GM19023 (cell line): ENCODE results near the gene KRTAP12-2.

Experiments used
- ATAC-seq: cut with Tn5 transposase; IDR thresholded peaks from one replicate; pipeline ENCODE4 v1.9.1; 2021; ENCODE audit warnings: mild to moderate bottlenecking, moderate library complexity; ENCODE audit not compliant: unreplicated experiment

KRTAP12-2 gene

DNA sequence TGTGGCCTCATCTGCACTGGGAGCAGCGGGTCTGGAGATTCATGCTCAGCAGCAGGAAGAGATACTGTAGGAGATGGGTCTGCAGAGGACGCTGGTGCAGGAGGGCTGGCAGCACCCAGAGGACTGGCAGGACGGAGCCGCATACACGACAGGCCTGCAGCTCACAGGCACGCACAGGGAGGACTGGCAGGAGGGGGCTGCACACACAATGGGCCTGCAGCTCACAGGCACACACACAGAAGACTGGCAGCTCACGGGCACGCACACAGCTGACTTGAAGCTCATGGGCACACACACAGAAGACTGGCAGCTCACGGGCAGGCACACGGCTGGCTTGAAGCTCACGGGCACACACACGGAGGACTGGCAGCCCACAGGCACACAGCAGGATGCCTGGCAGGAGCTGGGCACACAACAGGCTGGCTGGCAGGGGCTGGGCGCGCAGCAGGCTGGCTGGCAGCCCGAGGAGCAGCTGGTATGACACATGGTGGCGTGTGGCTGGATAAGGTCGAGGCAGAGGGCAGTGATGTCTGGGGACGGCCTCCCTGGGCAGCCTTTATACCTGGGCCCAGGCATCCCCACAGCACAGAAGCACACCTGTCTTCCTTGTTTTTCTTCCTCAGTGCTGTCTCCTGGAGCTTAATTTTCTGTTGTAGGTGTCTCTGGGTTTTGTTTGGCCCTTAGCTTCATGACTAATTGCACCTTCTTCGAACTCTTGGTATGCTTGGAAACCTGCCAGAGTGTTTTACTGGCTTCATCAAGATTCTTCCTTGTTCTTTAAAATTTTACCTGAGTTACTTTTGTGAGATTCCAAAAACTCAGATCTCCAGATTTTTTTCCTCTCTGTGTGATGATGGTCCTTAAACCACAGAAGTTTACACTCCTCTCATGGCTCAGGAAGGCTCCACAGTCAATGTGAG, at the start of gene KRTAP12-2:
KRTAP12-2 (minus strand) TSS at position 527 of the 920 bp plus-strand sequence; CDS start at position 486, 41 bp downstream.
- no peak for ATAC-seq

- no peak for ATAC-seq
These were observed 48.2 kb upstream of the KRTAP12-2 start for GRCh38 chr21:44714905-44715304.

GRCh38 chr21:44713846-44714245, 47.1 kb upstream of the KRTAP12-2 start:
- ATAC-seq = no peak

DNA sequence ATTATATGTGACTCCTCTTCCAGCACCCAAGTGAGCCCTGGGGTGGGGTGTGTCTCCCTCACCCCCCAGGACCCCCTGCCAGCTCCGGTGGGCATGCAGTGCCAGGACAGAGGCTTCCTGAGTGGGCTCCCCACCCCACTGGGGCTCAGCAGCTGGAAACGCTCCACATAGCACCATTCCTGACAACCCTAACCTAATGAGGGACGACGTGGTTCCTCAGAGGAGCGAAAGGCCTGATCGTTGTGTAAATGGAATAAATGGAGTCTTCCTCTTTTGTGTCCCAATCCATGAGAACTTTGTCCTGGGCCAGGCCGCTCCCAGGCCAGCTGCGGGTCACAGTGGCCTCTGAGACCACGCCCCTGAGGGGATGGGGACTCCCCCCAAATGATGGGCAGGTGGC, 46.4 kb upstream of the KRTAP12-2 start:
- no peak for ATAC-seq

GRCh38 chr21:44712203-44713028, 45.7 kb upstream of the KRTAP12-2 start:
- ATAC-seq = no peak

DNA sequence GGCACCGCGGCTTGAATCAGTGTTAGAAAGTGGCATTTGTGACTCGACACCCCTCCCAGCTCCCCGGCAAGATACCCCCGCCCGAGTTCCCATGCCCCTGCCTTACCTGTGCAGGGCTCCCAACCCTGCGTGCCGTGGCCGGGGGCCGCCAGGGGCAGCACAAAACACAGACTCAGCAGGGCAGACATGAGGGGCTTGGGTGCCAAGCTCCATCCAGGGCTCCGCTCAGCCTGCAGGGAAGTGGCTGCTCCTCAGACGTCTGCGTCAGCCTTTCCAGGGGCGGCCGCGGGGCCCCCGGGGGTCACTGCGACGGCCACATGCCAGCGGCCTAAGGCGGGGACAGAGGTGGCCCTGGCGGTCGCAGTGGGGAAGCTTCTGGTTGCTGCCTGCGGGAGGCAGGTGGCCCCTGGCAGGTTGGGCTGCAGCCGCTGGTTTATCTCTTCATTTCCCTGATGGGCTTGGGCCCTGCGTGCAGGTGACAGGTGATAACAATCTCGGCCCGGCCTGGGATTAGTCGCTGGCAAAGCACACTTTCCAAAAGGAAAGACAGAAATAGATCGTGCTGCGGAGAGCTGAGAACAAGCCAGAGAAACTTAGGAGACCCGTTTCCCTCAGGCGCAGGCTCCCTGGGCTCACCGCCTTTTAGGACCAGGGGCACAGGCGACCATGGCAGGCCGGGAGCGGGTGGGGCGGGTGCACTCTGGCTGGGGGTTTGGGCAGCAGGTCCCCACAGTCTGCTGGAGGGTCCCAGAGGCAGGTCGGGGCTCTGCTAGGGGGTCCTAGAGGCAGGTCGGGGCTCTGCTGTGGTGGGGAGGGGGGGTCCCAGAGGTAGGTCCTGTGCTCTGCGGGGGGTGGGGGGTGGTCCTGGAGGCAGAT, 44.8 kb upstream of the KRTAP12-2 start, which contains the start of gene TSPEAR:
TSPEAR (minus strand) TSS at position 246 of the 876 bp plus-strand sequence; CDS start at position 188, 58 bp downstream.
- ATAC-seq = no peak

DNA sequence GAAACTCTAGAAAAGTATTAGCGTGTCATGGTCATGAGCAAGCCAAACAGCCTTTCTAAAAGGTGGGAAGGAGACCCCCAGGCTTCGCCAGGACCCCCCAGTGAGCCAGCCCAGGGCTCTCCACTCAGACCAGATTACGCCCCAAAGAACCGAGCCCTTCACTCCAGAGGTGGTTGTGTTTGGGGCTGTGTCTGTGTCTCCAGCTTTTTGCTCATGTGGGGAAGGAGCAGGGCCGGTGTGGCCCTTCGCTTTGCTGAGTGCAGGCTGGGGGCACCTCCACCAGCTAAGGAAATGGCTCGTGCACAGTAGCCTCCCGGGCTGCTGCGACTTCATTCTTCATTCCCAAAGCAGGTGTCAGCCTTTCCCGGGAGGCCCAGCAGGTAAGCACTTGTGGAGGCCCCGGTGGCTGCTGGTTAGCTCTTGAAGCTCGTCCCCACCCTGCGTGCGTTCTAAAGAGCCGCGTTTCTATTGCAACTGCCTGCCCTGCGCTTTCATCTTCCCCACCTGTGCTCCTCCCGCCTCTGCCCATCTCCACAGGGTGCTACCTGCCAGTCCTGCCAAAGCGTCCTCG, 44.1 kb upstream of the KRTAP12-2 start:
- ATAC-seq = no peak

DNA sequence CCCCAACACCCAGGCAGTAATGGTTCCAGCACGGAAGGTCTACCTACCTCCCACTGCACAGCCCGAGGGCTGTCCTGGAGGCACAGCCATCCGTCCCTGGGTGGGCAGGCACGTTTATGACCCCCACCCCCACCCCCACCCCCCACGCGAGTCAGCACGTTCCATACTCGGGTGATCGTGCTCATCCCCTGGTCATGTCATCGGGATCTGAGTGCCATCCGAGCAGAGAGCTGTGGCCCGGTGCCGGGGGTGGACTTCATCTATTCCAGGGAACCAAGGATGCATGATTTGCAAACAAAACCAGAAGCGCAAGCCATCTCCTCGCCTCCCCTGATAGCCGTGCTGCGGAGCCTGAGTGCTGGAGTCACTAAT, 43.6 kb upstream of the KRTAP12-2 start:
- ATAC-seq = no peak

DNA sequence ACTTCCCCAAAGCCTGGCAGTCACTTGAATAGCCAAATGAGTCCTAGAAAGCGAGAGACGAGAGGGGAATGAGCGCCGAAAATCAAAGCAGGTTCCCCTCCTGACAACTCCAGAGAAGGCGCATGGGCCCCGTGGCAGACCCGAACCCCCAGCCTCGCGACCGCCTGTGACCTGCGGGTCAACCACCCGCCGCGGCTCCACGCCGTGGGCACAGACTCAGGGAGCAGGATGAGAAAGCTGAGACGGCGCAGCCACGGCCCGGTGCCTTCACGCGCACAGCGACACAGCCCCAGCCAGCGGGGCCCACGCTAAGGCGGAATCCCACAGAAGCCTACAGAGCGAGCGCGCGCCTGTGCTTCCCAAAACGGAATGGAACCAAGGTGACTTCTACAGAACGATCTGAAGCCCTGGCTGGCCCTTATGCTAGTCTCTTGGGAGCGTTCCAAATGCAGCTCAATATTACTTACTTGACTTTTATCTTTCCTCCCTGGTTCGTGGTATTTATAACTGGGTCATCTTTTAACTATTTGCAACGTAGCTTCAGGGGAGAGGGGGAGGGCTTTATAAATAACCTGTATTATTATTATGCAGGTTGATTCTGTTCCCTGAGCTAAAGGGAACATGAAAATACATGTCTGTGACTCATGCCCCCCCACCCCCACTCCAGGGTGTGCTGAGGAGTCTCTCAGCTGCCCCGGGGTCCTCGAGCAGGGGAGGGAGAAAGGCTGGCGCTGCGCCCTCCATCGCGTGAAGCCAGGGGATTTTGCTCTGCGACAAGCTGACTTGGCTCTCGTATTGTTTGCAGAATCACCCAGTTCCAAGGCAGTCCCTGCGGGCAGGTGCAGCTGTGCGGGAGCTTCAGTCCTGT, 42.9 kb upstream of the KRTAP12-2 start:
- no peak for ATAC-seq

GRCh38 chr21:44708866-44709425, 42.2 kb upstream of the KRTAP12-2 start:
- no peak for ATAC-seq

- no peak for ATAC-seq
These were observed 41.6 kb upstream of the KRTAP12-2 start for GRCh38 chr21:44708213-44708865.

GRCh38 chr21:44706706-44707581, 40.2 kb upstream of the KRTAP12-2 start:
- ATAC-seq = no peak

DNA sequence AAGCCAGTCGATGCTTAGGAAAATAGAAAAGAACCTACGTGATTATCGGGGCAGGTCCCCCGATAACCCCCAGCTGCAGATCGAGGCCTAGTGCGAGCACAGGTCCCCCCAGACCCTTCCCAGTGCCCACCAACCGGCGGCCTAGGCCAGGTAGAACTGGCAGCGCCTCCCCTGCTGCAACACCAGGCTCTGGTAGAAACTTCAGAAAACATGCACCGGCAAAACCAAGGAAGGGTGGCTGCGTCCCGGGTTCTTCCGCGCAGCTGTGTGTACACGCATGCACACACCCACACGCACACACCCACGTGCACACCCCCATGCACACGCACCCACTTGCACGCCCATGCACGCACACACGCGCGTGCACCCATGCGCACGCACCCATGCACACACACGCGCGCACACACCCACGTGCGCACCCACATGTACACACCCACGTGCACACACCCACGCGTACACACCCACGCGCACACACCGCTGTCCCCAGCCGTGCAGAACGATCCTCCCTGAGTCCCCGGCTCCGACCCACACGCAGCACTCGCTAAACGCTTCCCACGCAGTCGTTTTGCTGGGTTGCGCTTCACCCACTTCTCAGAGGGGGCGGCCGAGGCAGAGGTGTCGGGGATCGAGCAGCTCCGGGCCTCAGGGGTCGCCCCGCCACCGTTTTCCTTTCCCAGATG, 39.4 kb upstream of the KRTAP12-2 start:
- no peak for ATAC-seq

GRCh38 chr21:44704636-44705001, 37.9 kb upstream of the KRTAP12-2 start:
- ATAC-seq = no peak

DNA sequence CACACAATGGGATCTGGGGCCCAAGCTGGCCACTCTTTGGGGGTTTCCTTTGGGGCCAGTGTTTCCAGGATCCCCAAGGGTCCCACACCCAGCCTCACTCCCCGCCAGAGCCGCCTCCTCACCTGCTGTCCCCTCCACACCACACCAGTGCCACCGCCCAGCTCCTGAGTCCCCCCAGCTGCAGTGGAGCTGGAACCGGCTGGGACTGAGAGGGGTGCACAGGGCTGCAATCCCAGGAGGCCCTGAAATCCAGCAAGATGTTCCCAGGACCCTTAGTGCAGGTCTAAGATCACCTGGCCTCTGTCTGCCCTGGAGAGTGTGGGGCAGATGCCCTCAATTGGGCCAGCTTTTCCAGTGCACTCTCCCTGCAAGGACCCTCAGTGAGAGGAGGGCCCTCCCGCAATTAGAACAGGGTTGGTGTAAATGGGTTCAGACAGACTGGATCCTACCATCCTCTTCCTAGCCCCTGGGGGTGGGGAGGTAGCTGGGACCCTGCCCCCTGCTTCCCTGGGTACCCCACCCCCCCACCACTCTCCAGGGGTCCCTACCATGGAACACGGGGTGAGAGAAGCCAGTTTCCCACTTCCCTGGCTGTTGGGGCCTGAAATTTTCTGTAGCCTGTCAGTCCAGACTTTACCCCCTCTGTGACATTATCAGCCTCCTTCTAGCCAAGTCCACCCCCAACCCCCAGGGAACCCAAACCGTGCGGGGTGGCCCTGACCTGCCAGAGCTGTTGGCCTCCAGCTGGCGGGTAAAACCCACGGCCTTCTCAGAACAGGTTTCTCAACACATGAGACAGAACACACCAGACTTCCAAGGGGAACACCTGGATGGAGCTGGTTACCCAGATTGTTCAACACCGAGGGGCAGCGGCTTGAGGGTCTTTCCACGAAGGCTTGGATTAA, 37.3 kb upstream of the KRTAP12-2 start:
- no peak for ATAC-seq
